ENCODE measurements around the gene ADAP1. TPM values are rescaled to one million over a fixed set of nuclear protein-coding genes. Genes with fewer than 3 reads are reported as not detected.

The ADAP1 gene
- total and polyA plus RNA-seq, 2 of the 13 experiments (the other 11 are each of a cell fraction or from before 2014, with no cell fraction given), result 10.5 to 24.6 TPM

DNA sequence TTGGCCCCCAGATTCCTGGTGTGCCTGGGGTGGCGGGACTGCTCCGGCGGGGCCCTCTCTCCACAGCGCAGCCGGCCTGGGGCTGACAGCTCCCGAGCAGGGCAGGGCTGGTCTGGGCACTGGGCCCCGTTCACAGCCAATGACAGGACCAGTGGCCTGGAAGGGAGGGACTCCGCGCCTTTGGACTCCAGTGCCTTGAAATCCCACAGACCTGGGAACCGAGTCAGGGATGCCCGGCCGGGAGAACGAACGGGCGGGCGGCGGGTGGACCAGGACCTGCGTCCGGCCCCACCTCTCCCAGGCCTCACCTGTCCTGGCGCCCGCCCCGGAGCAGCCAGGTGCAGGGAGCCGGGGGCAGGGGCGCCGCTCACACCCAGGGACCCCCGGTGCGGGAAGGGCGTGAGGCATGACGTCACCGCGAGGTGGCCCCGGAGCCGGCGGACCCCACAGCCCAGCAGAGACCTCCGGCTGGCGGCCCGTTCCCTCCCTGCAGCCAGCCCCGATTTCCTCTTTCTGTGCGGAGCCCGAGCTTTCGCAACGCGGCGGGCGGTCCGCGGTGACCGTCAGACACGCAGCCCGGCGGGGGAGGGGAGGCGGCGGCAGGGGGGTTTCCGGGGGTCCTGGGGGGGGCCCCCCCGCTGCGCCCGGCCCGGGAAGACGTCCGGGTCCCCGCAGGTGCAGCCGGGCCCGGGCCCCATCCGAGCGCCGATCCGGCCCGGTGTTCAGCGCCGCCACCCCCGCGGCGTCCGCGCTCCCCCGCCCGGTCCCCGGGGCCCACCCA, 743 bp downstream of the ADAP1 start (continued):
- TF ChIP-seq NFIC (IDR thresholded peaks at IDR 0.05; ENCODE audit: low read length) (no peak), ZNF703 (CRISPR knock-in tag; IDR thresholded peaks at IDR 0.05; ENCODE audit: borderline replicate concordance) (no peak), ZNF777 (CRISPR knock-in tag; IDR thresholded peaks at IDR 0.05) (peak; percentile 43), ZSCAN30 (CRISPR knock-in tag; IDR thresholded peaks at IDR 0.05) (no peak), ZNF549 (CRISPR knock-in tag; IDR thresholded peaks at IDR 0.05) (no peak), LCORL (IDR thresholded peaks at IDR 0.05) (no peak), LCORL (CRISPR knock-in tag; IDR thresholded peaks at IDR 0.05) (no peak), MXI1 (IDR thresholded peaks at IDR 0.05; ENCODE audit: borderline replicate concordance, low read depth, low read length) (peak; percentile 16; the same call in 1 of the 3 replicates), TBL1XR1 (IDR thresholded peaks at IDR 0.05; ENCODE audit: borderline replicate concordance, low read length, partially characterized antibody) (no peak), GABPB1 (CRISPR knock-in tag; IDR thresholded peaks at IDR 0.05) (peak; percentile 44; the same call in 1 of the 2 replicates), PHF20 (CRISPR knock-in tag; IDR thresholded peaks at IDR 0.05) (no peak), ATF7 (IDR thresholded peaks at IDR 0.05) (peak; percentile 95), ATF7 (CRISPR knock-in tag; IDR thresholded peaks at IDR 0.05) (no peak), ZNF136 (CRISPR knock-in tag; IDR thresholded peaks at IDR 0.05; ENCODE audit: low read depth) (no peak), ZNF589 (CRISPR knock-in tag; conservative IDR thresholded peaks at IDR 0.05) (0 out of 2 replicates have a peak, but pooled peaks have one; percentile 51), ZMYM4 (CRISPR knock-in tag; IDR thresholded peaks at IDR 0.05) (no peak), ZNF678 (CRISPR knock-in tag; IDR thresholded peaks at IDR 0.05) (no peak), ELF3 (CRISPR knock-in tag; IDR thresholded peaks at IDR 0.05) (no peak), HCFC1 (IDR thresholded peaks at IDR 0.05; ENCODE audit: low read depth, low read length) (no peak), ZNF552 (CRISPR knock-in tag; IDR thresholded peaks at IDR 0.05; ENCODE audit: borderline replicate concordance) (no peak), GLI4 (CRISPR knock-in tag; IDR thresholded peaks at IDR 0.05; ENCODE audit: borderline replicate concordance) (0 out of 2 replicates have a peak, but pooled peaks have one; percentile 56)
- TF ChIP-seq, protein P1, sequence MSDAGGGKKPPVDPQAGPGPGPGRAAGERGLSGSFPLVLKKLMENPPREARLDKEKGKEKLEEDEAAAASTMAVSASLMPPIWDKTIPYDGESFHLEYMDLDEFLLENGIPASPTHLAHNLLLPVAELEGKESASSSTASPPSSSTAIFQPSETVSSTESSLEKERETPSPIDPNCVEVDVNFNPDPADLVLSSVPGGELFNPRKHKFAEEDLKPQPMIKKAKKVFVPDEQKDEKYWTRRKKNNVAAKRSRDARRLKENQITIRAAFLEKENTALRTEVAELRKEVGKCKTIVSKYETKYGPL (CRISPR knock-in tag; IDR thresholded peaks at IDR 0.05), result no peak
- TF ChIP-seq, protein P2, sequence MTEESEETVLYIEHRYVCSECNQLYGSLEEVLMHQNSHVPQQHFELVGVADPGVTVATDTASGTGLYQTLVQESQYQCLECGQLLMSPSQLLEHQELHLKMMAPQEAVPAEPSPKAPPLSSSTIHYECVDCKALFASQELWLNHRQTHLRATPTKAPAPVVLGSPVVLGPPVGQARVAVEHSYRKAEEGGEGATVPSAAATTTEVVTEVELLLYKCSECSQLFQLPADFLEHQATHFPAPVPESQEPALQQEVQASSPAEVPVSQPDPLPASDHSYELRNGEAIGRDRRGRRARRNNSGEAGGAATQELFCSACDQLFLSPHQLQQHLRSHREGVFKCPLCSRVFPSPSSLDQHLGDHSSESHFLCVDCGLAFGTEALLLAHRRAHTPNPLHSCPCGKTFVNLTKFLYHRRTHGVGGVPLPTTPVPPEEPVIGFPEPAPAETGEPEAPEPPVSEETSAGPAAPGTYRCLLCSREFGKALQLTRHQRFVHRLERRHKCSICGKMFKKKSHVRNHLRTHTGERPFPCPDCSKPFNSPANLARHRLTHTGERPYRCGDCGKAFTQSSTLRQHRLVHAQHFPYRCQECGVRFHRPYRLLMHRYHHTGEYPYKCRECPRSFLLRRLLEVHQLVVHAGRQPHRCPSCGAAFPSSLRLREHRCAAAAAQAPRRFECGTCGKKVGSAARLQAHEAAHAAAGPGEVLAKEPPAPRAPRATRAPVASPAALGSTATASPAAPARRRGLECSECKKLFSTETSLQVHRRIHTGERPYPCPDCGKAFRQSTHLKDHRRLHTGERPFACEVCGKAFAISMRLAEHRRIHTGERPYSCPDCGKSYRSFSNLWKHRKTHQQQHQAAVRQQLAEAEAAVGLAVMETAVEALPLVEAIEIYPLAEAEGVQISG (CRISPR knock-in tag; IDR thresholded peaks at IDR 0.05), result peak; percentile 29; the same call in 1 of the 2 replicates
- TF ChIP-seq, protein P3, sequence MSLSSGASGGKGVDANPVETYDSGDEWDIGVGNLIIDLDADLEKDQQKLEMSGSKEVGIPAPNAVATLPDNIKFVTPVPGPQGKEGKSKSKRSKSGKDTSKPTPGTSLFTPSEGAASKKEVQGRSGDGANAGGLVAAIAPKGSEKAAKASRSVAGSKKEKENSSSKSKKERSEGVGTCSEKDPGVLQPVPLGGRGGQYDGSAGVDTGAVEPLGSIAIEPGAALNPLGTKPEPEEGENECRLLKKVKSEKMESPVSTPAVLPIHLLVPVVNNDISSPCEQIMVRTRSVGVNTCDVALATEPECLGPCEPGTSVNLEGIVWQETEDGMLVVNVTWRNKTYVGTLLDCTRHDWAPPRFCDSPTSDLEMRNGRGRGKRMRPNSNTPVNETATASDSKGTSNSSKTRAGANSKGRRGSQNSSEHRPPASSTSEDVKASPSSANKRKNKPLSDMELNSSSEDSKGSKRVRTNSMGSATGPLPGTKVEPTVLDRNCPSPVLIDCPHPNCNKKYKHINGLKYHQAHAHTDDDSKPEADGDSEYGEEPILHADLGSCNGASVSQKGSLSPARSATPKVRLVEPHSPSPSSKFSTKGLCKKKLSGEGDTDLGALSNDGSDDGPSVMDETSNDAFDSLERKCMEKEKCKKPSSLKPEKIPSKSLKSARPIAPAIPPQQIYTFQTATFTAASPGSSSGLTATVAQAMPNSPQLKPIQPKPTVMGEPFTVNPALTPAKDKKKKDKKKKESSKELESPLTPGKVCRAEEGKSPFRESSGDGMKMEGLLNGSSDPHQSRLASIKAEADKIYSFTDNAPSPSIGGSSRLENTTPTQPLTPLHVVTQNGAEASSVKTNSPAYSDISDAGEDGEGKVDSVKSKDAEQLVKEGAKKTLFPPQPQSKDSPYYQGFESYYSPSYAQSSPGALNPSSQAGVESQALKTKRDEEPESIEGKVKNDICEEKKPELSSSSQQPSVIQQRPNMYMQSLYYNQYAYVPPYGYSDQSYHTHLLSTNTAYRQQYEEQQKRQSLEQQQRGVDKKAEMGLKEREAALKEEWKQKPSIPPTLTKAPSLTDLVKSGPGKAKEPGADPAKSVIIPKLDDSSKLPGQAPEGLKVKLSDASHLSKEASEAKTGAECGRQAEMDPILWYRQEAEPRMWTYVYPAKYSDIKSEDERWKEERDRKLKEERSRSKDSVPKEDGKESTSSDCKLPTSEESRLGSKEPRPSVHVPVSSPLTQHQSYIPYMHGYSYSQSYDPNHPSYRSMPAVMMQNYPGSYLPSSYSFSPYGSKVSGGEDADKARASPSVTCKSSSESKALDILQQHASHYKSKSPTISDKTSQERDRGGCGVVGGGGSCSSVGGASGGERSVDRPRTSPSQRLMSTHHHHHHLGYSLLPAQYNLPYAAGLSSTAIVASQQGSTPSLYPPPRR (CRISPR knock-in tag; IDR thresholded peaks at IDR 0.05; ENCODE audit: borderline replicate concordance), result no peak
